ENCODE data around the gene CXCR3.
"Not testable (repeated sequence)": the region's sequence is repeated elsewhere in the genome, so short reads cannot be mapped to it uniquely, and the experiment has no call there.

The CXCR3 gene

GRCh38 chrX:71618303-71618721 lies at the start of gene CXCR3:
Gene CXCR3, minus strand, starts transcription at chrX:71618511. Its CDS starts 62 bp downstream, at chrX:71618449.
- peak; percentile 79 for DNase-seq

GRCh38 chrX:71667328-71668247 lies 49.3 kb upstream of the CXCR3 start, which contains the start of gene LOC101059915:
Gene LOC101059915, plus strand, starts transcription at chrX:71667546.
- DNase-seq = no peak

GRCh38 chrX:71666240-71667223 lies 48.2 kb upstream of the CXCR3 start:
- no peak for DNase-seq

DNA sequence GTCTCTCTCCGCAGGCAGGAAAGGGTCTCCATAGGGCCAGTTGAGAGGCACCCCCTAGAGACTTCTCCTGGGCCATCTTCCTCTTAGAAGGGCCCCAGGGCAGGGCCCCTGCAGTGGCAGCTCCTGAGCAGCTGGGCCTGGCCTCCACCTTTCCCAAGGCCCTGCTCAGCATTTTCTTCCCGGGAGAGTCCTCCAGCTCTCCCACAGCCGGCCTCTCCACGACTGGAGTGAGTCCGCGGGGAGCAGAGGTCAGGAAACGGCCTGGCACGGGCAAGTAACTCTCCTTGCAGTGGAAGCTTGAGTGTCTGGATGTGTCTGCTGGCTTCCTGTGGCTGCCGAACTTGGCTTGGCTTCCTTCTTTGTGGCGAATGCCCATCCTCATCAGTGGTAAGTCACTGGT lies 47.4 kb upstream of the CXCR3 start:
- DNase-seq = no peak

GRCh38 chrX:71664889-71665491 lies 46.7 kb upstream of the CXCR3 start:
- no peak for DNase-seq

DNA sequence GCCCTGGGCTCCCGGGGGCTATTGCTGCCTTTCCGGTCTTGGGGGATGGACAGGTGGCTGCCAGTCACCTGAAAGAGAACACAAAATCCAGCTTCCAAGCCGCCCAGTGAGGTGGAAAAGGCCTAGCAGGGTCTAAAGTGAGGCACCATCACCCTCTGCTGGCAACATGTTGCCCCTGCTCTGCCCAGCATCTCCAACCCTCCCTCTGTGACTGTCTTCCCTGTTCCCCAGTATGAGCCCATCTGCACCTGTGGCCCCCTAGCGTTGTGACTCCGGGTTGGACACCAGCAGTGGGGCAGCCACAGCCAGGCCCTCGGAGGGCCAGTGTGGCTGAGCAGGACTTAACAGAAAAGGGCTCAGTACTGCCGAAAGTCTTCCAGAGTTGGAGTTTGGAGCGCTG lies 45.9 kb upstream of the CXCR3 start:
- peak; percentile 64 for DNase-seq

DNA sequence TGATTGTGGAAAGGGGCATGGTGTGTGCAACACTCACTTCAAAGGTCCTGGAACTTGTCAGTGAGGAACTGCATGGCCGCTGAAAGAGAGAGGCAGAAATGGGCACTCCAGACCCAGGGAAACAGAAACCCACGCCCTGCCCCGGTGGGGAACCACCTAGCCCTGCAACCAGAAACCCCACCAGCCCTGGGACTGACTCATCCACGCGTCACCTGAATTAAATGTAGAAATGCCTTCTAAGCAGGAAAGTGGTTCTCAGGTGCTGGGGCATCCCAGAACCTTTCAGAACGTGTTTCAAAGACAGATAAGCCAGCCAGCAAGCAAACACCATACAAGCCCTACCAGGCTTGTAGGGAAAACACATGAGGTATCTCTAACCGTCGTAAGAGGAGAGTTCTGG lies 44.9 kb upstream of the CXCR3 start:
- DNase-seq = not testable (repeated sequence)

GRCh38 chrX:71662654-71663053 lies 44.3 kb upstream of the CXCR3 start:
- DNase-seq = not testable (repeated sequence)

GRCh38 chrX:71661919-71662318 lies 43.6 kb upstream of the CXCR3 start:
- no peak for DNase-seq

GRCh38 chrX:71660562-71661416 lies 42.5 kb upstream of the CXCR3 start:
- no peak for DNase-seq

GRCh38 chrX:71659959-71660358 lies 41.6 kb upstream of the CXCR3 start:
- DNase-seq = no peak

DNA sequence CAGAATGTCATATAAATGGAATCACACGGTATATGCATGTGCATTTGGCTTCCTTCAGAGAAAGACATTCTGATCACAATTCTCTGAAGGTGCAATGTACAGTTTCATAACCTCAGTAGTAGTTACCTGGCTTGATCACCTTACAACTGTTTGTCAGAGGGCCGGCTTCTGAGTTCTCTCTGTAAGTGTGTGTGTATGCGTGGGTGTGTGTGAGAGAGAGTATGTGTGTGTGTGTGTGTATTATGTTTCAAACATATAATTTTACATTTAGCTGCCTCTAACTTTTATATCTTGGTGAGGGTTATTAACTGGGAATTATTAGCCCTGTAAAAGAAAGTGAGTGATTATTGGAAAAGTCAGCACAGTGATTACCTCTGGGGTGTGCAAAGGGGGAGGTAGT lies 41.0 kb upstream of the CXCR3 start:
- DNase-seq = no peak

DNA sequence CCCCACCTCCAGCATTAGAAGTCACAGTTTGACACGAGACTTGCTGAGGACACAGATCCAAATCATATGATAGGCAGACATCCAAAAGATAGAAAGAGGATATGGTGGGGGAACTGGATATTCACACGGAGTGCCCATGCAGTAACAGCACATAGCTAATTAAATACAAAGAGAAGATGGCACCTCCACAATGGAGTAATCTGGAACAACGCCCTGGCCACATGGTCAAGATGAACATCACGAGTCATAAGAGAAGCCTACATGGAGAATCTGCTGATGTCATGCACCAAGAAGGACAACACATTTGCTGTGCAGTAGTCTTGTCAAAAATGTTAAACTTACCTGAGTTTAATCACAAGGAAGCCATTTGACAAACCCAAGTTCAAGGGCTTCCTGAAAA lies 39.0 kb upstream of the CXCR3 start:
- no peak for DNase-seq

DNA sequence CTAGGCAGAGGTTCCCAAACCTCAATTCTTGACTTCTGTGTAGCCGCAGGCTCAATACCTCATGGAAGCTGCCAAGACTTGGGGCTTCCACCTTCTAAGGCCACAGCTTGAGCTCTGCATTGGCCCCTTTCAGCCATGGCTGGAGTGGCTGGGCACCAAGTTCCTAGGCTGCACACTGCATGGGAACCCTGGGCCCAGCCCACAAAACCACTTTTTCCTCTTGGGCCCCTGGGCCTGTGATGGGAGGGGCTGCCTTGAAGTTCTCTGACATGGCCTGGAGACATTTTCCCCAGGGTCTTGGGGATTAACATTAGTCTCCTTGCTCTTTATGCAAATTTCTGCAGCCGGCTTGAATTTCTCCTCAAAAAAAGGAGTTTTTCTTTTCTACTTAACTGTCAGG lies 35.0 kb upstream of the CXCR3 start:
- DNase-seq = no peak

- peak; percentile 75 for DNase-seq
These were observed 34.1 kb upstream of the CXCR3 start for GRCh38 chrX:71652405-71652804.

DNA sequence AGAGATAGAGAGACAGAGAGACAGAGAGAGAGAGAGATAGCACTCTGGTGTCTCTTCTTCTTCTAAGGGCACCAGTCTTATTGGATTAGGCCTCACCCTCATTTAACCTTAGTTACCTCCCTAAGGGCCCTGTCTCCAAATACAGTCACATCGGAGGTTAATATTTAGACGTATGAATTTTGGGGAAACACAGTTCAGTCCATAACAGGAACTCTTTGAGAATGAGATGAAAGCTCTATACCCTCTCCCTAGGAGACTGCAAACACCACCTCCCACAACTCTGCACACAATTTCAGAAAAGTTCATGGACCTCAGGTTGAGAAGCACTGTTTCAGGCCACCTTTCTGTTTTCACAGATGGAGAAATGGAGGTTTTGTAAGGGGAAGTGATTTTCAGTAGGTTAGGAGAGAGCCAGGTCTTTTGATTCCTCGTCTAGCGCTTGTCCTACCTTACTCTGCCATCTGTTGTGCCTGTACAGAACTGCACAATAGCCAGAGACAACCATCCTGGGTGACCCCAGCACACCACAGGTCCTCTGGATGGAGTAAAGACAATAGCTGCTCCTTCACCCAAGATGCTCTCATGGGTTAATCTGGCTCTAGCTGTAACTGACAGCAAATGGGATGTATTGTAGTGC lies 32.1 kb upstream of the CXCR3 start:
- peak; percentile 41 for DNase-seq

DNA sequence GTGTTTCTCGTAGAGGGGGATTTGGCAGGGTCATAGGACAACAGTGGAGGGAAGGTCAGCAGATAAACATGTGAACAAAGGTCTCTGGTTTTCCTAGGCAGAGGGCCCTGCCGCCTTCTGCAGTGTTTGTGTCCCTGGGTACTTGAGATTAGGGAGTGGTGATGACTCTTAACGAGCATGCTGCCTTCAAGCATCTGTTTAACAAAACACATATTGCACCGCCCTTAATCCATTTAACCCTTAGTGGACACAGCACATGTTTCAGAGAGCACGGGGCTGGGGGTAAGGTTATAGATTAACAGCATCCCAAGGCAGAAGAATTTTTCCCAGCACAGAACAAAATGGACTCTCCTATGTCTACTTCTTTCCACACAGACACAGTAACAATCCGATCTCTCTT lies 26.1 kb upstream of the CXCR3 start:
- not testable (repeated sequence) for DNase-seq

DNA sequence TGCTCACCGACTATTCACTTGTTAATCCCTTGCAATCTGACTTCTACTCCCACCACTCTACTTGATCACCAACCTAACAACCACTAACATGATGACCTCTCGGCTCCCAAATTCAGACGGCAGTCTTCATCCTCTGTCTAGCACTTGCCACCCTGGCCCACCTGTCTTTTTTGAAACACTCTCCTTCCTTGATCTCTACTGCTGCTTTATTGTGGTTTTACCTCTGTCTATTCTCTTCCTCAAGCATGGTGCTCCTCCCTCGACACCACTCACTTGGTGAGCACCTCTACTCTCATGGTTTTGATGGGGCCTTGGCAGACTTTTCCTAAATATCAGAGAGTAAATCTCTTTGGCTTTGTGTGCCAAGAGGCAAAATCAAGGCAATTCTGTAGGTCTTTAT lies 21.7 kb upstream of the CXCR3 start:
- no peak for DNase-seq

DNA sequence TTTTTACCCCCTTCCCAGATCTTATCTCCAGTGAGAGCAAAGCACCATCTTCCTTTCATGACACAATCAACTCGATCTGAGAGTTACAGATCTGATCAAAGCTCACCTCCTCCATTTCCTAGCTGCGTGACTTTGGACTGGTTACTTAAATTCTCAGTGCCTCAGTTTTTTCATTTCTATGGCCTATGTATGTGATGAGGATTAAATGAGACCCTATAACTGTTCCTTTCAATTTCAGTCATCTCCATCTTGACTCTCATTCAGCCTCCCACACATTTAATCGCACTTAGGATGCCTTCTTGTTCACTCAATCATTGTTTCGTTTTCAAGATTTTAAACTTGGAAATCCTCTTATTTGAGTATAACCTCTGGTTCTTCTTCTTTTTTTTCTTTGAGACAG lies 20.1 kb upstream of the CXCR3 start:
- DNase-seq = no peak

- peak; percentile 22 for DNase-seq
These were observed 19.5 kb upstream of the CXCR3 start for GRCh38 chrX:71637848-71638247.

GRCh38 chrX:71637253-71637618 lies 18.9 kb upstream of the CXCR3 start:
- no peak for DNase-seq

All from hematopoietic multipotent progenitor cell treated with erythropoietin and hydrocortisone succinate and interleukin-3 and kit ligand, for 4 days (in vitro differentiated cells).